Neural cell (in vitro differentiated cells): Measurements from ENCODE around the gene DDHD1. TPM values are rescaled to one million over a fixed set of nuclear protein-coding genes. Genes with fewer than 3 reads are reported as not detected.

Source experiments
- H2AFZ ChIP-seq: fragments of 200-600, 300-800 bp; sonication (generic), shearing (Covaris generic); 2 replicates; pipeline ENCODE4 v1.6.0; 2014; ENCODE audit warnings: low read depth, mild to moderate bottlenecking, antibody characterized with exemption, low read length, moderate library complexity
- H3F3A ChIP-seq: fragments of 200-600 bp; shearing (Covaris generic); 2 replicates; pipeline ENCODE4 v1.6.1; 2016; ENCODE audit warnings: mild to moderate bottlenecking, moderate library complexity, mixed read lengths, antibody characterized with exemption, low read length; ENCODE audit not compliant: insufficient read depth, poor library complexity, severe bottlenecking
- H3K27ac ChIP-seq: fragments of 200-600, 300-800 bp; sonication (generic), shearing (Covaris generic); 2 replicates; pipeline ENCODE4 v1.5.1; 2014; ENCODE audit warnings: mild to moderate bottlenecking, low read length, moderate library complexity
- H3K27me3 ChIP-seq: fragments of 300-800, 200-600 bp; sonication (generic), shearing (Covaris generic); 2 replicates; pipeline ENCODE4 v1.6.0; 2014; ENCODE audit warnings: mild to moderate bottlenecking, low read depth, low read length, moderate library complexity; ENCODE audit not compliant: insufficient read depth
- H3K36me3 ChIP-seq: fragments of 300-800, 200-600 bp; sonication (generic), shearing (Covaris generic); 2 replicates; pipeline ENCODE4 v1.5.1; 2014; ENCODE audit warnings: mild to moderate bottlenecking, antibody characterized with exemption, low read length, moderate library complexity; ENCODE audit not compliant: insufficient read depth
- H3K4me2 ChIP-seq: fragments of 300-800, 200-600 bp; sonication (generic), shearing (Covaris generic); 2 replicates; pipeline ENCODE4 v1.6.0; 2014; ENCODE audit warnings: mild to moderate bottlenecking, low read length
- H3K4me3 ChIP-seq: fragments of 300-800, 200-600 bp; sonication (generic), shearing (Covaris generic); 2 replicates; pipeline ENCODE4 v1.5.1; 2014; ENCODE audit warnings: mild to moderate bottlenecking, low read length, moderate library complexity
- H3K79me2 ChIP-seq: fragments of 200-600 bp; shearing (Covaris generic); replicated peaks from 2 replicates; pipeline ENCODE4 v1.6.0; 2014; ENCODE audit warnings: mild to moderate bottlenecking, low read length, moderate library complexity; ENCODE audit not compliant: insufficient read depth
- H3K9ac ChIP-seq: fragments of 300-800, 200-600 bp; sonication (generic), shearing (Covaris generic); 2 replicates; pipeline ENCODE4 v1.6.1; 2016; ENCODE audit warnings: mild to moderate bottlenecking, low read length, mixed read lengths
- H3K9me2 ChIP-seq: fragments of 200-600 bp; shearing (Covaris generic); 2 replicates; pipeline ENCODE4 v1.6.1; 2016; ENCODE audit warnings: mild to moderate bottlenecking, low read length, mixed read lengths; ENCODE audit not compliant: insufficient read depth
- H3K9me3 ChIP-seq: fragments of 200-600, 300-800 bp; sonication (generic), shearing (Covaris generic); 2 replicates; pipeline ENCODE4 v1.6.1; 2016; ENCODE audit warnings: mild to moderate bottlenecking, mixed run types, low read length, moderate library complexity, mixed read lengths
- H4K20me1 ChIP-seq: fragments of 200-600 bp; shearing (Covaris generic); 2 replicates; pipeline ENCODE4 v1.6.1; 2016; ENCODE audit warnings: mild to moderate bottlenecking, mixed run types; ENCODE audit not compliant: insufficient read depth
- CTCF ChIP-seq: fragments of 450-650 bp; IDR thresholded peaks from 2 replicates; pipeline ENCODE4 v1.5.1; 2014; ENCODE audit warnings: antibody characterized with exemption, mild to moderate bottlenecking, moderate library complexity; ENCODE audit not compliant: poor library complexity, severe bottlenecking
- EP300 ChIP-seq: fragments of 450-650 bp; conservative IDR thresholded peaks from 2 replicates; pipeline ENCODE4 v1.6.1; 2014; ENCODE audit warnings: antibody characterized with exemption, mild to moderate bottlenecking, moderate library complexity; ENCODE audit not compliant: poor library complexity, severe bottlenecking
- EZH2 ChIP-seq: fragments of 200-600, 300-800 bp; shearing (Covaris generic), sonication (generic); IDR thresholded peaks from 2 replicates; pipeline ENCODE4 v1.6.1; 2014; ENCODE audit warnings: antibody characterized with exemption, low read length, borderline replicate concordance, mild to moderate bottlenecking; ENCODE audit not compliant: insufficient read depth, poor library complexity, severe bottlenecking
- MXI1 ChIP-seq: fragments of 450-650 bp; conservative IDR thresholded peaks from 2 replicates; pipeline ENCODE4 v1.6.1; 2014; ENCODE audit warnings: antibody characterized with exemption, mild to moderate bottlenecking; ENCODE audit not compliant: poor library complexity, severe bottlenecking
- POLR2AphosphoS5 ChIP-seq: IDR thresholded peaks from 2 replicates; pipeline ENCODE4 v1.6.1; 2012
- RAD21 ChIP-seq: fragments of 450-650 bp; conservative IDR thresholded peaks from 2 replicates; pipeline ENCODE4 v1.6.1; 2014; ENCODE audit warnings: antibody characterized with exemption, mild to moderate bottlenecking, moderate library complexity
- REST ChIP-seq: IDR thresholded peaks from 2 replicates; pipeline ENCODE4 v1.6.1; 2012; ENCODE audit warnings: borderline replicate concordance
- SMC3 ChIP-seq: fragments of 450-650 bp; conservative IDR thresholded peaks from 2 replicates; pipeline ENCODE4 v1.6.1; 2014; ENCODE audit warnings: antibody characterized with exemption, mild to moderate bottlenecking, moderate library complexity; ENCODE audit not compliant: poor library complexity
- TAF1 ChIP-seq: IDR thresholded peaks from 2 replicates; pipeline ENCODE4 v1.6.1; 2012; ENCODE audit warnings: low read depth
- polyA plus RNA-seq: library from polyadenylated mRNA; depleted of rRNA; stranded (reverse); fragments of >200 nt; gene quantifications from 2 replicates; pipeline ENCODE4 v1.2.3, GENCODE V29; 2014

The DDHD1 gene
- polyA plus RNA-seq, 1 donor from 2014 or later: 13.9 TPM

- no peaks in the 10 kb centered on the region for H3F3A ChIP-seq
- H3K79me2 ChIP-seq: no peaks in the 10 kb centered on the region
Observed at GRCh38 chr14:53020193-53020932, 132.8 kb downstream of the DDHD1 start.

GRCh38 chr14:53019406-53019805, 133.7 kb downstream of the DDHD1 start:
- no peak overlapping the region for H3K9ac ChIP-seq
- no peak for TF ChIP-seq MXI1
- no peak for TF ChIP-seq TAF1
- TF ChIP-seq EZH2: no peak
- no peak for TF ChIP-seq SMC3
- TF ChIP-seq EP300: no peak
- no peak for TF ChIP-seq RAD21
- TF ChIP-seq POLR2AphosphoS5: no peak
- no peak for TF ChIP-seq CTCF

More at GRCh38 chr14:53020193-53020932, 132.8 kb downstream of the DDHD1 start:
- H3K9me2 ChIP-seq: no peaks in the 10 kb centered on the region
- H2AFZ ChIP-seq: no peak overlapping the region
- H3K4me3 ChIP-seq: no peak overlapping the region
- H4K20me1 ChIP-seq: no peaks in the 10 kb centered on the region
- no peaks in the 10 kb centered on the region for H3K27me3 ChIP-seq
- H3K36me3 ChIP-seq: no peaks in the 10 kb centered on the region
- no peak overlapping the region for H3K4me2 ChIP-seq
- no peak overlapping the region for H3K9ac ChIP-seq
- TF ChIP-seq TAF1 (no peak), SMC3 (no peak), POLR2AphosphoS5 (no peak), REST (no peak), CTCF (no peak), EP300 (no peak), RAD21 (no peak), EZH2 (no peak), MXI1 (no peak)
- H3K9me3 ChIP-seq: no peaks in the 10 kb centered on the region
- no peak overlapping the region for H3K27ac ChIP-seq

More at GRCh38 chr14:53019406-53019805, 133.7 kb downstream of the DDHD1 start:
- Histone ChIP-seq H3K9me2 (no peaks in the 10 kb centered on the region), H3K79me2 (no peaks in the 10 kb centered on the region), H3F3A (no peaks in the 10 kb centered on the region), H3K27ac (no peak overlapping the region), H3K4me2 (no peak overlapping the region), H2AFZ (no peak overlapping the region), H3K36me3 (no peaks in the 10 kb centered on the region), H3K9me3 (no peaks in the 10 kb centered on the region), H3K4me3 (no peak overlapping the region), H4K20me1 (no peaks in the 10 kb centered on the region), H3K27me3 (no peaks in the 10 kb centered on the region)
